Measurements from ENCODE around the gene ARPC2. TPM values are rescaled to one million over a fixed set of nuclear protein-coding genes. Genes with fewer than 3 reads are reported as not detected.

ARPC2 gene
- total and polyA plus RNA-seq, 7 donors: 150 to 274 (median 198) TPM

DNA sequence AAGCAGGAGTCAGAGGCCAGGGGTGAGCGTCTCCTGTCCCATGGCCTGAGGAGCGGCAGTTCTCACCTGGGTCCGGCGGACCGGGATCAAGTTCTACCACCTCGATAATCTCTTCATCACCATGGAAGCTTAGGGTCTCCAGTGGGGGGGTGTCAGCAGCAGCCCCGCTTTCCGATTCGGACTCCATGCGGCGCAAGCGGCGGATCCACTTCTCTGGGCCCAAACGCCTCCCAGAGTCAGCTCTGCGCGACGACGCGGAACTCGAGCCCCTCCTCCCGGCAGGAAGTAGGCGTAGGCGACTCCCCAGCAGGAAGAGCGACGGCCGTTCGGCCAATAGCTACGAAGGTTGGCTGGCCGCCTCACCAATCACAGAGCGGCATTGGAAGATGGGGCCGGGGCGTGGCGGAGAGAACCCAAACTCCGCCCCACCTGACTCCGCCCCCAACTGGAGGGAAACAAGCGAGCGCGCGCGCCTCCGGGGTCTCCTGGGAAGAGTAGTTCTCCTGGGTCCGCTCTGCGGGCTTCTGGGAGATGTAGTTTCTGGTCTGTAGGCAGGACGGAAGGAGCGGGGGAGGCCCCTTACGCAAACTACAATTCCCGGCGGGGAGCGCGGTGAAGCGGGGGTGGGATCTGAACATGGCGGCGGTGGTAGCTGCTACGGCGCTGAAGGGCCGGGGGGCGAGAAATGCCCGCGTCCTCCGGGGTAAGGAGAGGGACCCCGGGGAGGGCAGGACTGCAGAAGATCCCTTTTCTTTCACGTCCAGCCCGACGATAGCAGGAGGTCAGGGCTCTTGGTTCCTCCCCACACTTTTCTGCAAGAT is 53.1 kb downstream of the ARPC2 start, which contains the start of the genes AAMP and PNKD:
AAMP (minus strand) TSS at position 238 of the 821 bp plus-strand sequence; CDS start at position 187, 51 bp downstream.
PNKD (plus strand) TSS at position 620 of the 821 bp plus-strand sequence; CDS start at position 637, 17 bp downstream.
- DNase-seq: peak; percentile 100
- no peaks in the 10 kb centered on the region for H3K9me3 ChIP-seq
- ATAC-seq: peak; percentile 91 to 95 (median 93)
- H3K36me3 ChIP-seq (ENCODE audit: insufficient read depth in 1 of 2, low read depth in 1 of 2): peaks cover 7 to 55% of the 10 kb centered on the region in 2 donors
- H3K27me3 ChIP-seq (ENCODE audit: insufficient read depth in 3 of 3, low read length in 2 of 3): no peaks in the 10 kb centered on the region
- 0% methylated on average over 64 of the region's 64 CpGs for WGBS, 3 donors
- H3K27ac ChIP-seq: peak within 1 kb of the TSS; percentile 91
- intact Hi-C loops (cut with DNase I): loop anchor here (2.0 to 5.0 kb wide), 3 partner anchors 53 to 127 kb away; partner anchors contain the start of gene ARPC2 (in 1 of the 2)
- peak within 1 kb of the TSS; percentile 88 for H3K4me3 ChIP-seq
- TF ChIP-seq, protein P1, sequence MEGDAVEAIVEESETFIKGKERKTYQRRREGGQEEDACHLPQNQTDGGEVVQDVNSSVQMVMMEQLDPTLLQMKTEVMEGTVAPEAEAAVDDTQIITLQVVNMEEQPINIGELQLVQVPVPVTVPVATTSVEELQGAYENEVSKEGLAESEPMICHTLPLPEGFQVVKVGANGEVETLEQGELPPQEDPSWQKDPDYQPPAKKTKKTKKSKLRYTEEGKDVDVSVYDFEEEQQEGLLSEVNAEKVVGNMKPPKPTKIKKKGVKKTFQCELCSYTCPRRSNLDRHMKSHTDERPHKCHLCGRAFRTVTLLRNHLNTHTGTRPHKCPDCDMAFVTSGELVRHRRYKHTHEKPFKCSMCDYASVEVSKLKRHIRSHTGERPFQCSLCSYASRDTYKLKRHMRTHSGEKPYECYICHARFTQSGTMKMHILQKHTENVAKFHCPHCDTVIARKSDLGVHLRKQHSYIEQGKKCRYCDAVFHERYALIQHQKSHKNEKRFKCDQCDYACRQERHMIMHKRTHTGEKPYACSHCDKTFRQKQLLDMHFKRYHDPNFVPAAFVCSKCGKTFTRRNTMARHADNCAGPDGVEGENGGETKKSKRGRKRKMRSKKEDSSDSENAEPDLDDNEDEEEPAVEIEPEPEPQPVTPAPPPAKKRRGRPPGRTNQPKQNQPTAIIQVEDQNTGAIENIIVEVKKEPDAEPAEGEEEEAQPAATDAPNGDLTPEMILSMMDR (IDR thresholded peaks at IDR 0.05): no peak
- H3K4me1 ChIP-seq: peaks cover 40% of the 10 kb centered on the region

DNA sequence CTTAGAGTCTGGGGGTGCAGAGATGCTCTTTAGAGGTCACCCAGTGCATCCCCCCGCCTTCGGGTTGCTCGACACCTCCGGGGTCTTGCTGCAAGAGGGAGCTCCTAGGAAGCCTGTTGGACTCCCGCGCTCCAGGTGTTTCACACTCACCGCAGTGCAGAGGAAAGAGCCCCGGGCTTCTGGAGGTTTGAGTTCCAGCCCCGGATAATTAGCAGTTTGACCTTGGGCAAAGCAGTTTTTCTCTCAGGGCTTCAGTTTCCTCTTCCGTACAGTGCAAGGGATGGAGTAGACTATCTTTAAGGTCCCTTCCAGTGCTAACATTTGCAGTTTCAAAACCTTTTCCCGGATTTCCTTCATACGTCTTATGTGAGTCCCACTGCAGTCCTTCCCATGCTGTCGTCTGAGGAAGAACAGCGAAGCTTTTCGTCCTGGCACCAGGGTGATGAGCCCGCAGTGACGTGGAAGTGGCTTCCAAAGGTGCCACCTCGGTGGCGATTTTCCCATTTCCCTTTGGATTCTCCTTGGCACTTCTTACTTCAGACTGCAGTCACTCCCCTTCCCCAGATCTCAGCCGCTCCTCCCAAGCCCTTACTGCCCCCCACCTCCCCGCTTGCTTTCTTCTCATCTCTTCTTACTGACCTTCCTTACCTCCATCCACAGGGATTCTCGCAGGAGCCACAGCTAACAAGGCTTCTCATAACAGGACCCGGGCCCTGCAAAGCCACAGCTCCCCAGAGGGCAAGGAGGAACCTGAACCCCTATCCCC is 53.9 kb downstream of the ARPC2 start:
- peaks cover 3 to 55% of the 10 kb centered on the region in 2 donors for H3K36me3 ChIP-seq (ENCODE audit: insufficient read depth in 1 of 2, low read depth in 1 of 2)
- peaks cover 40% of the 10 kb centered on the region for H3K4me1 ChIP-seq
- DNase-seq: no peak
- no peaks in the 10 kb centered on the region for H3K9me3 ChIP-seq
- H3K4me3 ChIP-seq: peak overlapping the region; percentile 88
- TF ChIP-seq, protein P1 (IDR thresholded peaks at IDR 0.05): no peak
- 3 to 5% (median 3%) methylated on average over 23 of the region's 23 CpGs for WGBS, 3 donors
- no peak for ATAC-seq
- no peaks in the 10 kb centered on the region for H3K27me3 ChIP-seq (ENCODE audit: insufficient read depth in 3 of 3, low read length in 2 of 3)
- H3K27ac ChIP-seq: peak overlapping the region; percentile 70
- intact Hi-C loops (cut with DNase I): loop anchor here (2.0 to 5.0 kb wide), 2 partner anchors 84 to 126 kb away; no protein-coding TSS in a partner anchor

DNA sequence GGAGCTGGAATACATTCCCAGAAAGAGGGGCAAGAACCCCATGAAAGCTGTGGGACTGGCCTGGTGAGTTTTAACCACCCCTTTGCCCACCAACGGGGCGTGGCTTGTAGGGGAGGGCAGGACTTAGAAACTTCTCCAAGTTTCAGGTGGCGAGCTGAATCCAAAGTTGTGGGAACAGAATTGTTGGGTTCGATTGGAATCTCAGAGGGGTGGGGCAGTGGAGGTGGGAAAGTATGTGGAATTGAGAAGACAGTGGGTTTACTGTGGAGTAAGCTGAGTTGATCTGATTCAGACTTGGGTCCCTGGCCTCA is 54.5 kb downstream of the ARPC2 start:
- DNase-seq (no peak), ATAC-seq (no peak)
- Histone ChIP-seq H3K36me3 (ENCODE audit: insufficient read depth in 1 of 2, low read depth in 1 of 2) (peaks cover 2 to 55% of the 10 kb centered on the region in 2 donors), H3K4me1 (peaks cover 40% of the 10 kb centered on the region), H3K9me3 (no peaks in the 10 kb centered on the region), H3K27me3 (ENCODE audit: insufficient read depth in 3 of 3, low read length in 2 of 3) (no peaks in the 10 kb centered on the region), H3K4me3 (peak overlapping the region; percentile 88), H3K27ac (peak overlapping the region; percentile 54)
- TF ChIP-seq, protein P1 (IDR thresholded peaks at IDR 0.05): no peak
- intact Hi-C loops (cut with DNase I): loop anchor here (2.0 to 5.0 kb wide), 2 partner anchors 84 to 125 kb away; no protein-coding TSS in a partner anchor
- 29 to 48% (median 35%) methylated on average over 4 of the region's 4 CpGs for WGBS, 3 donors

DNA sequence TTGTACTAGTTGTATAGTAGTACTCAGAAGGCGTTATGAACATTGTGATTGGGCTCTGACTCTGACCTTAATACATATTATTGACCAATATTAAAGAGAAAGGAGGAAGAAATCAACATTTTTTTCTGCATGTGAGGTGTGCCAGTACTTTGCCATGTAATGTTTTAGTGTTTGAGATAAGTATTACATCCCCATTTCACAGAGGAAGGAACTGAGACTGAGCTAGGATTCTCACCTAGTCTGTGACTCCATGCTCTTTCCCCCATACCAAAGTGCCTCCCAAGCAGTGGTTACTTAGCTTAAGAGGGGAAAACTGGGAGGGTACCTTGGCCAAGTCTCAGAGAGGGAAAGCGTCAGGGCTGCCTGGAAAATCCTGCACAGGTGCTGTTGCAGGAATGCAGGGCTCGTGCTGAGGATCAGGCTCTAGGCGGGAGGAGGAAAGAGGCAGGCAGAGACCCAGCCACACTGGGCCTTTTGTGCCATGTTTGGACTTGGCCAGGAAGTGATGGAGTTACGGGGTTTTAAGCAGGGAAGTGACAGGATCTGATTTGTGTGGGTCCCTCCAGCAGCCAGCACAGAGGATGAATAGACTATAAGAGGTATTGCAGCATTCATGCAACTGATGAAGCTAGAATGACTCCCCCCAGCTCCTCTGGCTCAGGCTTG is 55.0 kb downstream of the ARPC2 start:
- peaks cover 2 to 55% of the 10 kb centered on the region in 2 donors for H3K36me3 ChIP-seq (ENCODE audit: insufficient read depth in 1 of 2, low read depth in 1 of 2)
- peak in 1 of 2 donors; percentile 57 for DNase-seq
- H3K4me1 ChIP-seq: peaks cover 40% of the 10 kb centered on the region
- intact Hi-C loops (cut with DNase I): loop anchor here (2.0 to 5.0 kb wide), 2 partner anchors 85 to 125 kb away; no protein-coding TSS in a partner anchor
- no peaks in the 10 kb centered on the region for H3K27me3 ChIP-seq (ENCODE audit: insufficient read depth in 3 of 3, low read length in 2 of 3)
- H3K9me3 ChIP-seq: no peaks in the 10 kb centered on the region
- H3K4me3 ChIP-seq: peak overlapping the region; percentile 88
- 22 to 39% (median 28%) methylated on average over 5 of the region's 5 CpGs for WGBS, 3 donors
- no peak for ATAC-seq
- TF ChIP-seq, protein P1 (IDR thresholded peaks at IDR 0.05): no peak
- H3K27ac ChIP-seq: peak overlapping the region; percentile 54

Data from psoas muscle (tissue), 8 donors.